T-helper 2 cell (primary cell): ENCODE data around the gene THUMPD3.
A peak's percentile ranks its signal among the peaks of the same experiment; 100 is the strongest.

ENCODE experiments used
- DNase-seq, 5 experiments: peaks; one replicate each; pipeline versions ENCODE4 v3.0.0 to v3.0.0-alpha.2; 2012 to 2022

THUMPD3 gene

GRCh38 chr3:9422712-9423424 is 60.0 kb downstream of the THUMPD3 start:
- peak in 2 of 5 experiments; percentile 7 to 30 for DNase-seq

DNA sequence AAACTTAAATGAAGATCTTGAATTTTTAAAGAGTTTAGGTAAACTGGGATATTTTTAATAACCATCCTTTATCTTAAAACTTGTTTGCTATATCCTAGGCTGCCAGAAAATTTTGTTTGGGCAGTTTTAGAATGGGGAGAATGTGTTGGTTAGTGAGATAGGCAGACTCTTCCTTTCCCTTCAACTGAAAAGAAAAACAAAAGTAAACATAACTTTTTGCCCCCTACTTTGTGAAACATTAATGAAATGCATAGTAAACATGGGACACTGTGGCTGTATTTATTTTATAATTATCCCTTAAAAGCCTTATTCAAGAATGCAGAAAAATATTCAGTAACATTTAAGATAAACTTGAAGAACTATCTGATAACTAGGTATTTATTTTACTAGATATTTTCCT is 65.6 kb downstream of the THUMPD3 start:
- no peak for DNase-seq

- no peak for DNase-seq
These were observed 67.9 kb downstream of the THUMPD3 start for GRCh38 chr3:9430733-9431132.

DNA sequence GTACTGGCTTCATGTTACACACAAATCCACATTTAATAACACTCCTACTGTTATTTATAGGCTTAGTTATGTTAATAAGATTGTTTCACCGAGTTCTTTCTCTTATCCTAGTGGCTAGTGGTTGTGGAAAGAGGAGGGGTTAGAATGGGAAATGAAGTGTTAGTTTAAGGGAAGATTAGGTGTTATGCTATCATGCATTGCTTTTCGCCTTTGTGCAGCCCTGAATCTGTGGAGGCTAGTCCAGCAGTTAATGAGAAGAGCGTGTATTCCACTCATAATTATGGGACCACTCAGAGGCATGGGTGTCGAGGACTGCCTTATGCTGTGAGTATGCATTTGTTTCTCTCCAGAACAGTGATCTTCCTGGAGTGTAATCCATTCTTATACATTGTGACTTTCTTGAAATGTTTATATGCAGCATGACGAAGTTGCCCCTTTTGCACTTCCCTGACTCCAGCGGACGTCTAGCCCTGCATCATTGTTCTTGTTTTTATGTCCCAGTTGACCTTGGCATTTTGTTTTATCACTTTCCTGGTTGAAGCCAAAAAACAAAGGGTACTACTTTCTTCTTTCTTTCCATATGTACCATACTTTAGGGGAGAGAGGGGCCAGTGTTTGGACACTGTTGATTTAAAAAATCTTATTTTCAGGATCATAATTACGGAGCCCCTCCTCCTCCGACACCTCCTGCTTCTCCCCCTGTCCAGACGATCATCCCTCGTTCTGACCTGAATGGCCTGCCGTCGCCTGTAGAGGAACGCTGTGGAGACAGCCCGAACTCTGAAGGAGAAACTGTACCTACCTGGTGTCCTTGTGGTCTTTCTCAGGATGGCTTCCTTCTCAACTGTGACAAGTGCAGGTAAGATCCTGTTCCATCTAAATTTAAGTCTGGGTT is 71.0 kb downstream of the THUMPD3 start:
- no peak for DNase-seq

GRCh38 chr3:9435316-9435715 is 72.5 kb downstream of the THUMPD3 start:
- DNase-seq, result no peak
